ENCODE results near the gene TAGAP.
"Not testable (repeated sequence)": the region's sequence is repeated elsewhere in the genome, so short reads cannot be mapped to it uniquely, and the experiment has no call there.

Gene TAGAP

DNA sequence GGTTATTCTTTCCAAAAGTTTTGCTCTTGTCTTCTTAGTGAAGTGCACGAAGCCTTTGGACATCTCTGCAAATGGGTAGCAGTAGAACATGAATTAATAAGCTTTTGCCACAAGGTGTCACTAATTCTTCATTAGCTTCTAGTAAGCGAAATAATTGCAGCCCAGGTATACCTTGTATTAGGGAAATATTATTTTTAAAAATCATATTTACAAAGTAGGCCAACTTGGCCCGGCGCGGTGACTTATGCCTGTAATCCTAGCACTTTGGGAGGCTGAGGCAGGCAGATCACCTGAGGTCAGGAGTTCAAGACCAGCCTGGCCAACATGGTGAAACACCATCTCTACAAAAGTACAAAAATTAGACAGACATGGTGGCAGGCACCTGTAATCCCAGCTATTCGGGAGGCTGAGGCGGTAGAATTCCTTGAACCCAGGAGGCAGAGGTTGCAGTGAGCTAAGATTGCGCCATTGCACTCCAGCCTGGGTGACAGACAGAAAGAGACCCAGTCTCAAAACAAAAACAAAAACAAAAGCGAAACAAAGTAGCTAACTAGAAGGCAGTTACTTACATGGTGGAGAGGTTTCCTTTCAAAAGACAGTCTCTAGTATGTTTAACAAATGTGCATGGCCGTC, 36.0 kb downstream of the TAGAP start:
- DNase-seq, result no peak

DNA sequence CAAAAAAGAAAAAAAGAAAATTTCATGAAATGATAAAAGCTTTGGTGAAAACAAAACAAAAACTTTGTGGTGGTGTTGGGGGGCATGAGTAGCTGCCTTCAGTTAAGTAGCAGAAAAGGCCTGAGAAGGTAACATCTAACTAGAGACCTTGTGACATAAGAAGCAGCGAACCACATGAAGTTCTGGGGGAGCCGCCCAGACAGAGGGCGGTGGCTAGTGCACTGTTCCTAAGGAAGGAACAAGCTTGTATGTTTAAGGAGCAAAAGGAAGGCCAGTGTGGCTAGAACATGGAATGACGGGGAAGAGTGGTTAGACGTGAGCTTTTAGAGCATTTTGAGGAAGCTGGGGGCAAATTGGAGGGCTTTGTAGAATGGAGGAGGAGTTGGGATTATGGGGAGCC, 37.3 kb downstream of the TAGAP start:
- DNase-seq, result no peak

- DNase-seq, result no peak
These were observed 39.4 kb downstream of the TAGAP start for GRCh38 chr6:159005436-159005835.

GRCh38 chr6:159004592-159004991, 40.2 kb downstream of the TAGAP start:
- DNase-seq, result no peak

- no peak for DNase-seq
These were observed 42.2 kb downstream of the TAGAP start for GRCh38 chr6:159002432-159003155.

DNA sequence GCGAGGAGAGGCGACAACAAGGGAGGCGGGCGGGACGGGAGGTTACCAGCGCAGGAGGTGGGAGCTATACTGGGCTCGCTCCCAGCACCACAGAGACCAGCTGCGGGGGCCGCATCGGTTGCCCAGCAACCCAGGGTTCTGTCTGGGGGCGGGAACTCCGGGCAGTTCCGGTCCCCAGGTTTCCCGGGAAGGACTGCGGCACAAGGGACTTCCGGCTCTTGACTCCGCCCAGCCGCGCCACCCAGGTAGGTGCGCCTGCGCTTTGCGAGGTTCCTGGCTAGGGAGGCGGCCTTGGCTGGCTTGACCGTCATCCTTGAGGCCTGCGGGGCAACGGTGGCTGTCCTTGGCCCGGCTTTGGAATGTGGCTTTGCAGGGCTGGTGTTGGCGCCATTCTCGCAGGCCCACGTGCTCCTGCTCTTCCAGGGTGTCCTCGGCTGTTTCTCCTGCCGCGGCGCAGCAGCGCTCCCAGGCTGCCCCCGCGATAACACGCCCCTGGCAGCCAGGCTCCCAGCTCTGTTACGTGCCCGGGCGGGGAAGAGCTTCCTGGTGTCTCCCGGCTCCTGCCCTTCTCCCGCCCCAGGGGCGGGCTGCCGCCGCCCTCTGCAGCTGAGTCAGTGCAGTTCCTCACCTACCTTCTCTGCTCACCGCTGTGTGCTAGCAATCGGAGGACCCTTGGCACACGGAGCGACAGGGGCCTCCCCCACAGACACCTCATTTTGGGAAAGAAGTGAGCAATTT, 45.0 kb downstream of the TAGAP start, which contains the start of gene RSPH3:
Gene RSPH3 (minus strand): TSS at position 537 of the 738 bp plus-strand sequence. CDS start 652 bp downstream, outside the sequence.
- DNase-seq, result peak; percentile 92

DNA sequence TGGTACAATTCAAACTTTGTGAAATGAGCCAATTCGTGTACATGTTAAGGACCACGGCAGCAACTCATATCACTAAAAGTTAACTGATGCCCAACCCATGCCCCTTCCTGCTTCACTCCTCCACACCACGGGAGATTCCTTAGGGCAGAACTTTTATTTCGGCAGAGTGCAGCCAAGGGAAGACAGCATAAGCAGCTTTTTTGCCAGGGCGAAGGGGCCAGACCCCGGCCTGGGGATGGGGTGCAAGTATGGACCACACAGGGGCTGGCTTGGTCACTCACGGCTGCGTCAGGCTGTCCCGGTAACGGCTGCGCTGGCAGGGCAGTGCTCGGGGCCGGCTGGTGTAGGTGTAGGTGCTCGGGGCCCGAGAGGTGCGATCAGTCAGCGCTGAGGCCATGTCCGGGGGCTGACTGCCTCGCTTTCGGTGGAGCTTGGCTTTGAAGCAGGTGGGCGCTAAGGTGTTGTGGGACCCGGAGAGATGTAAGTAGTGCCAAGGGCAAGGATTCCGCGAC, 45.6 kb downstream of the TAGAP start:
- DNase-seq, result no peak

DNA sequence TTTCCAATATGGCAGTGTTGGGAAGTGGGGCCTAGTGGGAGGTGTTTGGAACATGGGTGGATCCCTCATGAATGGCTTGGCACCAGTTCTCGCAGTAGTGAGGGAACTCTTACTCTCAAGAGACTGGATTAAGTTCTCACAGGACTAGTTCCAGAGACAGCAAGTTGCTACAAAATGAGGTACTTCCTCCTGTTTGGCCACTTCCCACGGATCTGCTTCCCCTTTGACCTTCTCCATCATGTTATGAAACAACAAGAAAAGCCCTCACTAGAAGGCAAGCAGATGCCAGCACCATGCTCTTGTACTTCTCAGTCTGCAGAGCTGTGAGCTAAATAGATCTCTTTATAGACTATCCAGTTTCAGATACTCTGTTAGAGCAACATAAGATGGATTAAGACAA, 47.9 kb downstream of the TAGAP start:
- DNase-seq, result no peak

DNA sequence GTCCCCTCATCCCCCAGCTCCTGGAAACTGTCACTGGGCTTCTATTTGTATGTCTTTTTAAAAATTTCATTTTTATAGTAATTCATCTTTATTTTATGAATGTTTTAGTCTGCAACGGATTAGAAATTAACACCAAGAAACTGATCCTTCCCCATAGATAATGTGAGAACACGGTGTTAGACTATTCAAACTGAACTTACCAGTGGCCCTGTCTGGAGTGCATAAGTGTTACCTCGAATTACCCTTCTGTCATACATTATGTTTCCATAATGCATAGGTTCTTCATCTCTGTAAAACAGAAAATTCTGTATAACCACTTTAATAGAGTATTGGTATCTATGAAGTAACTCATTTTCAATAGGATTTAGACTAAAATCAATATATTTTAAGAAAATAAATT, 51.2 kb downstream of the TAGAP start:
- DNase-seq, result no peak

DNA sequence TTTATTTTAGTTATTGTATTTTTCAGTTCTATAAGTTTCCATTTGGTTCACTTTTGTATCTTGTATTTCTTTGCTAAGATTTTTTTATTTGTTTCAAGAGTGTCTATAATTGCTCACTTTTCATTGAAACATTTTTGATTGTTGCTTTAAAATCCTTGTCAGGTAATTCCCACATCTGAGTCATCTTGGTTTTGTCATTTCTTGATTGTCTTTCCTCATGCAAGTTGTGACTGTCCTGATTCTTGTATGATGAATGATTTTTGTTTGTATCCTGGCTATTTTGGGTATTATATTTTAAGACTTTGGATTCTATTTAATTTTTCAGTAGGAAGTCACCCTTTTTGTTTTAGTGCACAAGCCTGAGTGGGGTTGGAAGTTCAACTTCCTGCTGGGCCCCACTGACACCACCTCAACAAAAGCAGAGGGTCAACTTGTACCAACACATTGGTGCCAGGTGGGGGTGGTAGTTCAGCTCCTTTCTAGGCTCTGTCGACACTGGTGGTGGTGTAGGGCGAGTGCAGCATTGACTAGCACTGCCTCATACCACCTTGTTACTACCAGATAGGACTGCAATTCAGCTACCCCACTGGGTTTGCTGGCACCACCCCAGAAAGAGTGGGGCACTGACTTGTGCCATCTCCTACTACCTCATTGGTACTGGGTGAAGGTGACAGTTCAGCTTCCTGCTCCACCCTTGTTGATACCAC, 53.6 kb downstream of the TAGAP start:
- no peak for DNase-seq

DNA sequence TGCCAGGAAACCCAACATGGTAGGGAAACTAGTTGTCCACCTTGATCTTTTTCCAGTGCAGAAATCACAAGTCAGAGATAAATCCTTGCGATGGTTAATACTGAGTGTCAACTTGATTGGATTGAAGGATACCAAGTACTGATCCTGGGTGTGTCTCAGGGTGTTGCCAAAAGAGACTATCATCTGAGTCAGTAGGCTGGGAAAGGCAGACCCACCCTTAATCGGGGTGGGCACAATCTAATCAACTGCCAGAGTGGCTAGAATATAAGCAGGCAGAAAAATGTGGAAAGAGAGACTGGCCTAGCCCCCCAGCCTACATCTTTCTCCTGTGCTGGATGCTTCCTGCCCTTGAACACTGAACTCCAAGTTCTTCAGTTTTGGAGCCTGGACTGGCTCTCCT, 55.1 kb downstream of the TAGAP start:
- not testable (repeated sequence) for DNase-seq

DNA sequence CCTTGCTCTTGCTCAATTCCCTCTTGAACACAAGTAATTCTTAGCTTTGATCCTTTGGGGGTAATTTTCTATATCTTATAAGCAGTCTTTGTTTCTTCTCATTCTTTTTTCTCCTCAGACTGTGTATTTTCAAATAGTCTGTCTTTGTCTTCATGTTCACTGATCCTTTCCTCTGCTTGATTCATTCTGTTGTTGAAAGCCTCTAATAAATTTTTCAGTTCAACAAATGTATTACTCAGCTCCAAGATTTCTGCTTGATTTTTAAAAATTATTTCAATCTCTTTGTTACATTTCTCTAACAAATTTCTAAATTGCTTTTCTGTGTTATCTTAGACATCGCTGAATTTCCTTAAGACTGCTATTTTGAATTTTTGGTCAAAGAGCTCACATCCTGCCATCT, 56.3 kb downstream of the TAGAP start:
- DNase-seq, result no peak

DNA sequence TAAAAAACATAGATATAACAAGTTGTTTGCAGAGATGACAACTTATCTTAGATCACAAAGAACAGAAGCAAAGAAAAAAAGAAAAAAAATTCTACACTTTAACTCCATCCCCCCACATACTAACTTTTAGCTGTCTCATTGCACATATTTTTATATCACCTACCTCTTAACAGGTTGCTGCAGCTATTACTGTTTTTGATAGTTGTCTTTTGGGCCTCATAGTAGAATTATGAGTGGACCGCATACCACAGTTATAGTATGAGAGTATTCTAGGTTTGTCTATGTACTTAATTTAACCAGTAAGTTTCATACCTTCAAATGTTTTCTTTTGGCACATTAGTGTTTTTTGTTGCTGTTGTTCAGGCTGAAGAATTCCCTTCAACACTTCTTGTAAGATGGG, 57.1 kb downstream of the TAGAP start:
- no peak for DNase-seq
